ENCODE measurements around the gene PFKFB3.
"Not testable (repeated sequence)": the region's sequence is repeated elsewhere in the genome, so short reads cannot be mapped to it uniquely, and the experiment has no call there.

The PFKFB3 gene

DNA sequence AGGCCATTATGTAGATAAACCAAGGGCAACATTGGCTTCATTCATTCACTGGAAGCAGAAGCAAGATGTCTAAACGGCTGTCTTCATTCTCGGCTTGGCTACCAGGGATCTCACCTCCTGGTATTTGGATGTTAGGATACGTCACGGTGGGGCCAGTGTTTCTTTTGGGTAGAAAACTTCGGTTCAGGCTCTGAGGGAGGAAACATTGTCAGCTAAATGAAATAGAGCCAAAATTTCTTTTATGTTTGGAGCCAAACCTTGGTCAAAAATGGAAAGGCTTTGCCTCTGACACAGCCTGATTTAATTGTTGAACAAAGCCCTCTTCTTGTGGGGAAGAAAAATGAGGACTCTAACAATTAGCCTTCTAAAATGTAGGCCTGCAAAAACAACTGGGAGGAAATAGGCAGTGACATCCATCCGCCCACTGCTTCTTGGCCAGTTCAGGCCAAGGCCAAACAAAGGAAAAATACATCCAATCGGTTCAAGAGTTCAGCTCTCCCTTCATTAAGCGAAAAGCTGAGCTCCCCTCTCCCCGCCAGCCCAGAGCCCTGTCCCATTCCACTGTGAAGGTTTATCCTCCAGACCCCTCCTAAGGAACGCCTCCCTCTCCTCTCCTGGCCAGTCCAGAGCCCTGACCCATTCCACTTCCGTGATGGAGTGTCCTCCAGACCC is 44.4 kb downstream of the PFKFB3 start:
- Histone ChIP-seq H3K27me3 (ENCODE audit: insufficient read depth, low read depth) (no peaks in the 10 kb centered on the region), H3K4me1 (ENCODE audit: low read depth, poor library complexity, severe bottlenecking) (no peaks in the 10 kb centered on the region), H3K4me3 (IDR thresholded peaks at IDR 0.05; ENCODE audit: insufficient read depth, low read depth, low read length) (no peak overlapping the region), H3K79me2 (ENCODE audit: insufficient read depth, low read depth) (no peaks in the 10 kb centered on the region), H3K27ac (no peak overlapping the region), H3K36me3 (ENCODE audit: insufficient read depth) (no peaks in the 10 kb centered on the region), H3K9ac (no peak overlapping the region), H4K20me1 (ENCODE audit: insufficient read depth) (no peaks in the 10 kb centered on the region), H2AFZ (ENCODE audit: low read depth) (no peak overlapping the region), H3K4me2 (no peak overlapping the region)
- no peak for TF ChIP-seq CTCF (conservative IDR thresholded peaks at IDR 0.05; ENCODE audit: low read depth, low read length)

- H2AFZ ChIP-seq (ENCODE audit: low read depth); H3K4me1 ChIP-seq (ENCODE audit: low read depth, poor library complexity, severe bottlenecking); H3K27ac ChIP-seq; H4K20me1 ChIP-seq (ENCODE audit: insufficient read depth); H3K4me3 ChIP-seq (IDR thresholded peaks at IDR 0.05; ENCODE audit: insufficient read depth, low read depth, low read length); H3K4me2 ChIP-seq; H3K9ac ChIP-seq; H3K79me2 ChIP-seq (ENCODE audit: insufficient read depth, low read depth); H3K27me3 ChIP-seq (ENCODE audit: insufficient read depth, low read depth); H3K36me3 ChIP-seq (ENCODE audit: insufficient read depth): not testable (repeated sequence)
Measured at GRCh38 chr10:6248908-6249307, 46.2 kb downstream of the PFKFB3 start.

DNA sequence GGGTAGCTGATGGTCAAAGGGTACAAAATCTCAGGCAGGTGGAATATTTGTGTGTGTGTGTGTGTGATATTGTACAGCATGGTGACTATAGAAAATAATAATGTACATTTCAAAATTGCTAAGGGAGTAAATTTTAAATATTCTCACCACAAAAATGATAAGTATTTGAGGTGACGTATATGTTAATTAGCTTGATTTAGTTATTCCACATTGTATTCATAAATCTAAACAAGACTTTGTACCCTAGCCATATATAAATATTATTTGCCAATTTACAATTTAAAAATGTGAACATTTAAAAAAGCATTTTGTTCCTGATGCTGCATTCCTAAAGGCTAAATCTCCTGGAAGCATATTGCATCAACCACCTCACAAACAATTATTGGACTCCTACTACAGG is 47.0 kb downstream of the PFKFB3 start:
- no peaks in the 10 kb centered on the region for H3K36me3 ChIP-seq (ENCODE audit: insufficient read depth)
- H3K4me3 ChIP-seq (IDR thresholded peaks at IDR 0.05; ENCODE audit: insufficient read depth, low read depth, low read length), result no peak overlapping the region
- H2AFZ ChIP-seq (ENCODE audit: low read depth), result no peak overlapping the region
- no peaks in the 10 kb centered on the region for H3K27me3 ChIP-seq (ENCODE audit: insufficient read depth, low read depth)
- no peaks in the 10 kb centered on the region for H3K4me1 ChIP-seq (ENCODE audit: low read depth, poor library complexity, severe bottlenecking)
- no peaks in the 10 kb centered on the region for H3K79me2 ChIP-seq (ENCODE audit: insufficient read depth, low read depth)
- no peak for TF ChIP-seq CTCF (conservative IDR thresholded peaks at IDR 0.05; ENCODE audit: low read depth, low read length)
- H3K4me2 ChIP-seq, result no peak overlapping the region
- no peak overlapping the region for H3K9ac ChIP-seq
- H4K20me1 ChIP-seq (ENCODE audit: insufficient read depth), result no peaks in the 10 kb centered on the region
- H3K27ac ChIP-seq, result no peak overlapping the region

DNA sequence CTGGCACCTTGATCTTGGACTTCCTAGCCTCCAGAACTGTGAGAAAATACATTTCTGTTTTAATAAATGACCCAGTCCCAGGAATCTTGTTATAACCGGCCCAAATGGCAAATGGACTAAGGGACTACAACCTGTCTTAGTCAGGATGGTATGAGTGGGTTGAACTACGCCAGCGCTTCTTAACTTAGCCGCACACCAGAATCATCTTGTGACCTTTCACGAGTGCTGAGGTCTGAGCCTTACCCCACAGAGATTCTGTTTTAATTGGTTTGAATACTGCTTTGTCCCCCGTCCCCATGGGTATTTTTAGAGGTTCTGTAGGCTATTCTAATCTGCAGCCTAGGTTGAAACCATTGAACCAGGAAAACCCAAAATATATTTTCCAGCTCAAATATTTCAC is 48.0 kb downstream of the PFKFB3 start:
- H3K9ac ChIP-seq, result no peak overlapping the region
- H3K4me2 ChIP-seq, result no peak overlapping the region
- H2AFZ ChIP-seq (ENCODE audit: low read depth), result no peak overlapping the region
- TF ChIP-seq CTCF (conservative IDR thresholded peaks at IDR 0.05; ENCODE audit: low read depth, low read length), result no peak
- no peak overlapping the region for H3K4me3 ChIP-seq (IDR thresholded peaks at IDR 0.05; ENCODE audit: insufficient read depth, low read depth, low read length)
- H4K20me1 ChIP-seq (ENCODE audit: insufficient read depth), result no peaks in the 10 kb centered on the region
- H3K79me2 ChIP-seq (ENCODE audit: insufficient read depth, low read depth), result no peaks in the 10 kb centered on the region
- no peaks in the 10 kb centered on the region for H3K27me3 ChIP-seq (ENCODE audit: insufficient read depth, low read depth)
- H3K4me1 ChIP-seq (ENCODE audit: low read depth, poor library complexity, severe bottlenecking), result no peaks in the 10 kb centered on the region
- H3K36me3 ChIP-seq (ENCODE audit: insufficient read depth), result no peaks in the 10 kb centered on the region
- H3K27ac ChIP-seq, result no peak overlapping the region

DNA sequence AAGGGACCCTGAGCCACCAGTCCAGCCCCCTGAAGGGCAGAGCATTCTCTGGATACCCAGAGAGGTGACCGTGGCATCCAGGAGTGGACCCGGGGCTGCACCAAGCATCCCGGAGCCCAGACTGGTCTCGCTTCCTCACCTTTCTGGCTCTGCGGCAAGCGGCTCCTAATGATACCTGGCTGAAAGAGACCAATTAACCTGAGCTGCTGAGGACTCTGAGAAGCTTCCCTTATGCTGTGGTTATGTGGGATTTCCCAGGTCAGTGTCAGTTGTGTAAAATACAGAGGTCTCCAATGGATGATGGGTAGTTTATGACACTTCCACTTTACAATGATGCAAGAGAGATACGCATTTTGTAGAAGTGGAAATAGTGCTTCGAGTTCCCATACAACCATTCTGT is 51.5 kb downstream of the PFKFB3 start:
- Histone ChIP-seq H3K79me2 (ENCODE audit: insufficient read depth, low read depth) (no peaks in the 10 kb centered on the region), H3K36me3 (ENCODE audit: insufficient read depth) (no peaks in the 10 kb centered on the region), H3K27ac (no peak overlapping the region), H4K20me1 (ENCODE audit: insufficient read depth) (no peaks in the 10 kb centered on the region), H3K4me1 (ENCODE audit: low read depth, poor library complexity, severe bottlenecking) (no peaks in the 10 kb centered on the region), H3K4me2 (no peak overlapping the region), H3K4me3 (IDR thresholded peaks at IDR 0.05; ENCODE audit: insufficient read depth, low read depth, low read length) (no peak overlapping the region), H3K9ac (no peak overlapping the region), H3K27me3 (ENCODE audit: insufficient read depth, low read depth) (no peaks in the 10 kb centered on the region), H2AFZ (ENCODE audit: low read depth) (no peak overlapping the region)
- TF ChIP-seq CTCF (conservative IDR thresholded peaks at IDR 0.05; ENCODE audit: low read depth, low read length), result no peak
